Cardiac fibroblast (primary cell): ENCODE measurements around the gene ZNF774.

Experiments
- DNase-seq, 2 donors: peaks; one replicate each; pipeline versions ENCODE4 v3.0.0 to v3.0.0-alpha.2; 2010; ENCODE audit warnings: low read depth in 2 of 2
- H3K4me3 ChIP-seq, 2 donors: replicated peaks in 1 of 2; 1 replicate in 1 of 2; 2 replicates in 1 of 2; pipeline ENCODE4 v1.5.1; 2011; ENCODE audit warnings: low read depth in 2 of 2, low read length in 2 of 2, mild to moderate bottlenecking in 2 of 2, moderate library complexity in 1 of 2
- CTCF ChIP-seq: IDR thresholded peaks from one replicate; pipeline ENCODE4 v1.5.1; 2011; ENCODE audit warnings: low read depth, mild to moderate bottlenecking, low read length, inconsistent platforms

The ZNF774 gene

GRCh38 chr15:90387534-90388461 is 35.7 kb downstream of the ZNF774 start, which contains the start of gene IQGAP1:
Gene IQGAP1 (plus strand): TSS chr15:90388242. CDS start chr15:90388342, 100 bp downstream.
- DNase-seq = peak; percentile 97 to 98
- peak within 1 kb of the TSS; percentile 82 to 93 for H3K4me3 ChIP-seq
- TF ChIP-seq CTCF = no peak

GRCh38 chr15:90388462-90389380 is 36.6 kb downstream of the ZNF774 start:
- H3K4me3 ChIP-seq = peak overlapping the region; percentile 82 to 93
- no peak for TF ChIP-seq CTCF
- peak; percentile 51 to 62 for DNase-seq

GRCh38 chr15:90389513-90389912 is 37.4 kb downstream of the ZNF774 start:
- DNase-seq = no peak
- no peak for TF ChIP-seq CTCF
- H3K4me3 ChIP-seq = peak overlapping the region; percentile 82 to 93

GRCh38 chr15:90393040-90393439 is 41.0 kb downstream of the ZNF774 start:
- no peak for DNase-seq
- H3K4me3 ChIP-seq = no peak overlapping the region
- TF ChIP-seq CTCF = no peak

- no peak for TF ChIP-seq CTCF
- no peak overlapping the region for H3K4me3 ChIP-seq
- DNase-seq = no peak
Measured at GRCh38 chr15:90394074-90394473, 42.0 kb downstream of the ZNF774 start.

- no peak overlapping the region for H3K4me3 ChIP-seq
- DNase-seq = no peak
- no peak for TF ChIP-seq CTCF
Measured at GRCh38 chr15:90394748-90395442, 42.8 kb downstream of the ZNF774 start.
